Measurements from ENCODE around the gene CCDC134. TPM values are rescaled to one million over a fixed set of nuclear protein-coding genes. Genes with fewer than 3 reads are reported as not detected.
A peak's percentile ranks its signal among the peaks of the same experiment; 100 is the strongest.

CCDC134 gene
- total RNA-seq (2011; cell fraction: chromatin; rRNA removed; ENCODE audit: low replicate concordance) = 11.6 and 24.3 TPM in 2 replicates
- 22.4 and 24.5 TPM in 2 replicates for total RNA-seq (2011; cell fraction: nucleolus; rRNA removed)
- 18.8 and 20.0 TPM in 2 replicates for total RNA-seq (2011; cell fraction: nucleoplasm; rRNA removed)
- total RNA-seq (2014; rRNA removed) (6.9 and 11.7 TPM in 2 replicates), total RNA-seq (2014; rRNA removed; fragmentation: Illumina TruSeq; extraction: Trizol) (6.3 and 7.7 TPM in 2 replicates), total RNA-seq (2015; rRNA removed; fragmentation: Illumina TruSeq; extraction: Trizol) (9.2 and 9.5 TPM in 2 replicates), total RNA-seq (2021) (11.9 and 12.4 TPM in 2 replicates), polyA plus RNA-seq (2011; rRNA removed) (5.0 and 5.1 TPM in 2 replicates), polyA plus RNA-seq (2014; fragmentation: Illumina TruSeq; extraction: Trizol) (4.2 and 5.3 TPM in 2 replicates), polyA plus RNA-seq (2014; fragmentation: Nextera tagmentation; extraction: Ambion mirVana) (under 1 TPM; 0.56 to 0.99 TPM), polyA plus RNA-seq (2014; rRNA removed) (5.2 and 6.8 TPM in 2 replicates), polyA minus RNA-seq (2011; rRNA and poly(A)+ RNA removed) (13.2 and 19.0 TPM in 2 replicates), Bru-seq, nascent RNA (percentile 67 among the genes with signal in this experiment), BruChase-seq, experiment 1, labeled RNA remaining after a 2-hour chase (percentile 67 among the genes with signal in this experiment), BruChase-seq, experiment 2, labeled RNA remaining after a 6-hour chase (percentile 68 among the genes with signal in this experiment)
- polyA plus RNA-seq (2011; cell fraction: cytosol; rRNA removed) = 5.5 and 6.0 TPM in 2 replicates
- 3.8 and 5.5 TPM in 2 replicates for polyA plus RNA-seq (2011; cell fraction: nucleus; rRNA removed)
- polyA plus RNA-seq (2012) = 2.4 and 3.0 TPM in 2 replicates
- 14.0 and 14.1 TPM in 2 replicates for polyA minus RNA-seq (2011; cell fraction: cytosol; rRNA and poly(A)+ RNA removed)
- polyA minus RNA-seq (2011; cell fraction: nucleus; rRNA and poly(A)+ RNA removed) = 7.5 and 9.2 TPM in 2 replicates
- long read RNA-seq, experiment 1, transcript CCDC134-201 (7 exons, 1,270 nt) = major isoform, 6 of 10 reads
- long read RNA-seq, experiment 1, partial matches to known transcripts = 0 of 10 reads
- long read RNA-seq, experiment 1, other reads (novel, unspliced or antisense) = 4 of 10 reads
- long read RNA-seq, experiment 2 = 0 reads
- long read RNA-seq, experiment 3, partial matches to known transcripts = 0 of 4 reads
- long read RNA-seq, experiment 3, other reads (novel, unspliced or antisense) = 2 of 4 reads

GRCh38 chr22:41800348-41801146, at the start of gene CCDC134:
Gene CCDC134 (plus strand): TSS chr22:41800679. CDS start chr22:41808891, 8,212 bp downstream.
- Histone ChIP-seq H3K27me3 (ENCODE audit: control insufficient read depth in 2 of 2, insufficient read depth in 2 of 2, low read length in 2 of 2) (no peaks in the 10 kb centered on the region), H3K9me1 (ENCODE audit: control insufficient read depth, insufficient read depth, low read length) (no peaks in the 10 kb centered on the region), H3K36me3 (ENCODE audit: control insufficient read depth, insufficient read depth, low read length) (no peaks in the 10 kb centered on the region), H2AFZ (ENCODE audit: low read depth, low read length) (peak within 1 kb of the TSS; percentile 94), H4K20me1 (replicated peaks; ENCODE audit: control insufficient read depth, insufficient read depth, low read length) (no peaks in the 10 kb centered on the region), H3K9ac (ENCODE audit: insufficient read depth in 1 of 2, low read depth in 2 of 2, low read length in 2 of 2) (peak within 1 kb of the TSS; percentile 84 to 99), H3K4me2 (ENCODE audit: insufficient read depth, low read length) (peak within 1 kb of the TSS; percentile 91), H3K9me3 (replicated peaks; ENCODE audit: control insufficient read depth, insufficient read depth, low read depth, low read length) (no peaks in the 10 kb centered on the region), H3K4me1 (replicated peaks in 1 of 2; ENCODE audit: control insufficient read depth in 2 of 2, insufficient read depth in 2 of 2, low read length in 2 of 2) (peaks cover 13 to 20% of the 10 kb centered on the region in 2 experiments; a peak in 4 of 5 replicates), H3K27ac (ENCODE audit: extremely low read depth, low read depth, low read length) (peak within 1 kb of the TSS; percentile 77), H3K4me3 (peak within 1 kb of the TSS; percentile 78), H3K79me2 (ENCODE audit: control insufficient read depth, insufficient read depth, low read length) (peaks cover 25% of the 10 kb centered on the region)
- peak; percentile 99 for ATAC-seq
- DNase-seq (ENCODE audit: extremely low read depth in 1 of 4, low spot score in 3 of 4) = peak; percentile 87 to 93 (median 92)
- CTCF ChIA-PET (ENCODE audit: low intra/inter-chr PET ratio) = no interaction called here
- 2% methylated on average over 38 of the region's 52 CpGs for WGBS (ENCODE audit: insufficient coverage, low coverage, missing lambda C conversion rate)
- no TSS peak for BruUV-seq (replicated peaks)
- intact Hi-C loops (cut with micrococcal nuclease) = loop anchor here (2.0 kb wide), 1 partner anchor 54 kb away; no protein-coding TSS in a partner anchor
- peak; percentile 77 for FAIRE-seq
- in situ Hi-C loops (cut with MboI) = no loop called here
- POLR2A ChIA-PET = interaction anchor here (0.6 to 2.2 kb wide), 16 partner anchors 8 to 165 kb away, joined by 3 to 10 read pairs (median 4); partner anchors contain the start of gene CENPM
- no peak for TF ChIP-seq NCOA1 (IDR thresholded peaks at IDR 0.05; ENCODE audit: low read depth)
- no peak for TF ChIP-seq TSHZ1 (CRISPR knock-in tag; IDR thresholded peaks at IDR 0.05)
- TF ChIP-seq NBN (IDR thresholded peaks at IDR 0.05; ENCODE audit: low read depth) = no peak
- TF ChIP-seq MCM7 (IDR thresholded peaks at IDR 0.05) = no peak
- TF ChIP-seq CREB1 (IDR thresholded peaks at IDR 0.05) = no peak
- TF ChIP-seq CREB1 (CRISPR knock-in tag; IDR thresholded peaks at IDR 0.05) = peak; percentile 64
- TF ChIP-seq ZNF717 (CRISPR knock-in tag; IDR thresholded peaks at IDR 0.05) = no peak
- no peak for TF ChIP-seq CCAR2 (IDR thresholded peaks at IDR 0.05; ENCODE audit: low read depth, low read length)
- TF ChIP-seq POLR2B (IDR thresholded peaks at IDR 0.05; ENCODE audit: low read depth, partially characterized antibody) = peak; percentile 77
- peak; percentile 79 for TF ChIP-seq TAF1 (IDR thresholded peaks at IDR 0.05; ENCODE audit: control insufficient read depth, extremely low read depth, insufficient read depth, low read length, severe bottlenecking)
- TF ChIP-seq ZNF282 (CRISPR knock-in tag; IDR thresholded peaks at IDR 0.05) = no peak
- TF ChIP-seq ZNF79 (CRISPR knock-in tag; IDR thresholded peaks at IDR 0.05; ENCODE audit: low read depth) = no peak
- TF ChIP-seq DLX4 (CRISPR knock-in tag; IDR thresholded peaks at IDR 0.05) = no peak
- TF ChIP-seq KLF16 (IDR thresholded peaks at IDR 0.05) = no peak

Data from K562 (cell line).